Measurements from ENCODE around the gene ANKRD63.

ANKRD63 gene

GRCh38 chr15:40320931-40321371, 38.1 kb upstream of the ANKRD63 start:
- DNase-seq (ENCODE audit: low spot score) = no peak
- H2AK5ac ChIP-seq (ENCODE audit: low read depth, low read length) = no peak overlapping the region
- H3K27me3 ChIP-seq (ENCODE audit: control insufficient read depth in 3 of 3, insufficient read depth in 3 of 3, low read depth in 1 of 3, low read length in 3 of 3) = peaks cover 4 to 21% (median 4%) of the 10 kb centered on the region in 3 experiments
- no peak overlapping the region for H4K8ac ChIP-seq (ENCODE audit: low read depth, low read length)
- no peak overlapping the region for H2BK5ac ChIP-seq (ENCODE audit: low read length)
- peaks cover 8 to 29% of the 10 kb centered on the region in 2 donors for H3K4me1 ChIP-seq (ENCODE audit: control insufficient read depth in 2 of 2, insufficient read depth in 1 of 2, low read depth in 1 of 2, low read length in 2 of 2)
- H3K9ac ChIP-seq (ENCODE audit: low read depth, low read length, poor library complexity) = no peak overlapping the region
- H4K91ac ChIP-seq (ENCODE audit: low read depth, low read length, poor library complexity) = no peak overlapping the region
- H2BK120ac ChIP-seq (ENCODE audit: low read depth, low read length) = no peak overlapping the region
- H3K23ac ChIP-seq (ENCODE audit: low read depth, low read length, poor library complexity) = no peak overlapping the region
- H3K14ac ChIP-seq (ENCODE audit: low read length) = no peak overlapping the region
- no peak overlapping the region for H2BK15ac ChIP-seq (ENCODE audit: low read length)
- H3K4me2 ChIP-seq (ENCODE audit: insufficient read depth, low read length, poor library complexity, severe bottlenecking) = no peak overlapping the region
- no peak overlapping the region for H2BK12ac ChIP-seq (ENCODE audit: low read length)
- H2AFZ ChIP-seq (ENCODE audit: low read length) = no peak overlapping the region
- no peak overlapping the region for H3K27ac ChIP-seq (replicated peaks; ENCODE audit: low read length)
- H3K18ac ChIP-seq (ENCODE audit: low read length) = no peak overlapping the region
- no peak overlapping the region for H3K4me3 ChIP-seq (ENCODE audit: low read length in 2 of 2)
- no peak overlapping the region for H3K4ac ChIP-seq (ENCODE audit: low read length)
- H3K9me3 ChIP-seq (replicated peaks in 1 of 2; ENCODE audit: control insufficient read depth in 2 of 2, insufficient read depth in 1 of 2, low read depth in 1 of 2, low read length in 2 of 2) = no peaks in the 10 kb centered on the region
- no CpG with 5 or more reads among the region's 2 CpGs for WGBS, 2 donors (ENCODE audit: extremely low coverage in 2 of 2, insufficient read length in 2 of 2, insufficient replicate concordance in 1 of 2)
- H3K36me3 ChIP-seq (replicated peaks in 1 of 2; ENCODE audit: control insufficient read depth in 2 of 2, insufficient read depth in 2 of 2, low read length in 2 of 2) = peaks cover 0 to 5% of the 10 kb centered on the region in 2 donors
- no peaks in the 10 kb centered on the region for H3K79me1 ChIP-seq (ENCODE audit: low read depth, low read length)

GRCh38 chr15:40320409-40320808, 37.5 kb upstream of the ANKRD63 start:
- H3K36me3 ChIP-seq (replicated peaks in 1 of 2; ENCODE audit: control insufficient read depth in 2 of 2, insufficient read depth in 2 of 2, low read length in 2 of 2) = no peaks in the 10 kb centered on the region
- H3K9me3 ChIP-seq (replicated peaks in 1 of 2; ENCODE audit: control insufficient read depth in 2 of 2, insufficient read depth in 1 of 2, low read depth in 1 of 2, low read length in 2 of 2) = no peaks in the 10 kb centered on the region
- H3K14ac ChIP-seq (ENCODE audit: low read length) = no peak overlapping the region
- no peak overlapping the region for H3K23ac ChIP-seq (ENCODE audit: low read depth, low read length, poor library complexity)
- no peak overlapping the region for H3K4ac ChIP-seq (ENCODE audit: low read length)
- no peak overlapping the region for H4K91ac ChIP-seq (ENCODE audit: low read depth, low read length, poor library complexity)
- no peak overlapping the region for H3K4me3 ChIP-seq (ENCODE audit: low read length in 2 of 2)
- H2BK5ac ChIP-seq (ENCODE audit: low read length) = no peak overlapping the region
- no peak overlapping the region for H3K4me2 ChIP-seq (ENCODE audit: insufficient read depth, low read length, poor library complexity, severe bottlenecking)
- no peaks in the 10 kb centered on the region for H3K79me1 ChIP-seq (ENCODE audit: low read depth, low read length)
- H3K27ac ChIP-seq (replicated peaks; ENCODE audit: low read length) = no peak overlapping the region
- H4K8ac ChIP-seq (ENCODE audit: low read depth, low read length) = no peak overlapping the region
- H3K9ac ChIP-seq (ENCODE audit: low read depth, low read length, poor library complexity) = no peak overlapping the region
- H3K4me1 ChIP-seq (ENCODE audit: control insufficient read depth in 2 of 2, insufficient read depth in 1 of 2, low read depth in 1 of 2, low read length in 2 of 2) = peaks cover 8 to 28% of the 10 kb centered on the region in 2 donors
- no peak overlapping the region for H2BK120ac ChIP-seq (ENCODE audit: low read depth, low read length)
- no peak overlapping the region for H2AK5ac ChIP-seq (ENCODE audit: low read depth, low read length)
- no peak for DNase-seq (ENCODE audit: low spot score)
- H3K18ac ChIP-seq (ENCODE audit: low read length) = no peak overlapping the region
- WGBS, 2 donors (ENCODE audit: extremely low coverage in 2 of 2, insufficient read length in 2 of 2, insufficient replicate concordance in 1 of 2) = no CpG with 5 or more reads among the region's 1 CpG
- peaks cover 4 to 20% (median 7%) of the 10 kb centered on the region in 3 experiments for H3K27me3 ChIP-seq (ENCODE audit: control insufficient read depth in 3 of 3, insufficient read depth in 3 of 3, low read depth in 1 of 3, low read length in 3 of 3)
- H2AFZ ChIP-seq (ENCODE audit: low read length) = no peak overlapping the region
- no peak overlapping the region for H2BK15ac ChIP-seq (ENCODE audit: low read length)
- no peak overlapping the region for H2BK12ac ChIP-seq (ENCODE audit: low read length)

GRCh38 chr15:40317580-40317979, 34.7 kb upstream of the ANKRD63 start:
- Histone ChIP-seq H2BK5ac (ENCODE audit: low read length) (no peak overlapping the region), H3K79me1 (ENCODE audit: low read depth, low read length) (no peaks in the 10 kb centered on the region), H3K4me3 (ENCODE audit: low read length in 2 of 2) (no peak overlapping the region), H3K27me3 (ENCODE audit: control insufficient read depth in 3 of 3, insufficient read depth in 3 of 3, low read depth in 1 of 3, low read length in 3 of 3) (peaks cover 2 to 10% (median 9%) of the 10 kb centered on the region in 3 experiments), H2BK15ac (ENCODE audit: low read length) (no peak overlapping the region), H3K4ac (ENCODE audit: low read length) (no peak overlapping the region), H4K8ac (ENCODE audit: low read depth, low read length) (no peak overlapping the region), H4K91ac (ENCODE audit: low read depth, low read length, poor library complexity) (no peak overlapping the region), H3K4me2 (ENCODE audit: insufficient read depth, low read length, poor library complexity, severe bottlenecking) (no peak overlapping the region), H3K14ac (ENCODE audit: low read length) (no peak overlapping the region), H3K4me1 (ENCODE audit: control insufficient read depth in 2 of 2, insufficient read depth in 1 of 2, low read depth in 1 of 2, low read length in 2 of 2) (peaks cover 3 to 13% of the 10 kb centered on the region in 2 donors), H2BK120ac (ENCODE audit: low read depth, low read length) (no peak overlapping the region), H3K9me3 (replicated peaks in 1 of 2; ENCODE audit: control insufficient read depth in 2 of 2, insufficient read depth in 1 of 2, low read depth in 1 of 2, low read length in 2 of 2) (no peaks in the 10 kb centered on the region), H3K9ac (ENCODE audit: low read depth, low read length, poor library complexity) (no peak overlapping the region), H2AFZ (ENCODE audit: low read length) (no peak overlapping the region), H3K27ac (replicated peaks; ENCODE audit: low read length) (no peak overlapping the region), H2BK12ac (ENCODE audit: low read length) (no peak overlapping the region), H3K18ac (ENCODE audit: low read length) (no peak overlapping the region), H3K23ac (ENCODE audit: low read depth, low read length, poor library complexity) (no peak overlapping the region), H3K36me3 (replicated peaks in 1 of 2; ENCODE audit: control insufficient read depth in 2 of 2, insufficient read depth in 2 of 2, low read length in 2 of 2) (no peaks in the 10 kb centered on the region), H2AK5ac (ENCODE audit: low read depth, low read length) (no peak overlapping the region)
- no peak for DNase-seq (ENCODE audit: low spot score)
- no CpG with 5 or more reads among the region's 4 CpGs for WGBS, 2 donors (ENCODE audit: extremely low coverage in 2 of 2, insufficient read length in 2 of 2, insufficient replicate concordance in 1 of 2)

GRCh38 chr15:40316931-40317330, 34.1 kb upstream of the ANKRD63 start:
- no peak overlapping the region for H3K27ac ChIP-seq (replicated peaks; ENCODE audit: low read length)
- no peak overlapping the region for H2BK5ac ChIP-seq (ENCODE audit: low read length)
- H3K79me1 ChIP-seq (ENCODE audit: low read depth, low read length) = no peaks in the 10 kb centered on the region
- no peak for DNase-seq (ENCODE audit: low spot score)
- H3K9ac ChIP-seq (ENCODE audit: low read depth, low read length, poor library complexity) = no peak overlapping the region
- H3K9me3 ChIP-seq (replicated peaks in 1 of 2; ENCODE audit: control insufficient read depth in 2 of 2, insufficient read depth in 1 of 2, low read depth in 1 of 2, low read length in 2 of 2) = no peaks in the 10 kb centered on the region
- peaks cover 0 to 8% (median 5%) of the 10 kb centered on the region in 3 experiments for H3K27me3 ChIP-seq (ENCODE audit: control insufficient read depth in 3 of 3, insufficient read depth in 3 of 3, low read depth in 1 of 3, low read length in 3 of 3)
- no peak overlapping the region for H2BK120ac ChIP-seq (ENCODE audit: low read depth, low read length)
- H2BK12ac ChIP-seq (ENCODE audit: low read length) = no peak overlapping the region
- H4K8ac ChIP-seq (ENCODE audit: low read depth, low read length) = no peak overlapping the region
- peaks cover 2 to 7% of the 10 kb centered on the region in 2 donors for H3K4me1 ChIP-seq (ENCODE audit: control insufficient read depth in 2 of 2, insufficient read depth in 1 of 2, low read depth in 1 of 2, low read length in 2 of 2)
- no peak overlapping the region for H2BK15ac ChIP-seq (ENCODE audit: low read length)
- H2AK5ac ChIP-seq (ENCODE audit: low read depth, low read length) = no peak overlapping the region
- no peak overlapping the region for H3K23ac ChIP-seq (ENCODE audit: low read depth, low read length, poor library complexity)
- no peak overlapping the region for H2AFZ ChIP-seq (ENCODE audit: low read length)
- H3K14ac ChIP-seq (ENCODE audit: low read length) = no peak overlapping the region
- H3K4ac ChIP-seq (ENCODE audit: low read length) = no peak overlapping the region
- no peak overlapping the region for H3K4me3 ChIP-seq (ENCODE audit: low read length in 2 of 2)
- no peak overlapping the region for H3K18ac ChIP-seq (ENCODE audit: low read length)
- no CpG with 5 or more reads among the region's 3 CpGs for WGBS, 2 donors (ENCODE audit: extremely low coverage in 2 of 2, insufficient read length in 2 of 2, insufficient replicate concordance in 1 of 2)
- no peak overlapping the region for H4K91ac ChIP-seq (ENCODE audit: low read depth, low read length, poor library complexity)
- no peaks in the 10 kb centered on the region for H3K36me3 ChIP-seq (replicated peaks in 1 of 2; ENCODE audit: control insufficient read depth in 2 of 2, insufficient read depth in 2 of 2, low read length in 2 of 2)
- no peak overlapping the region for H3K4me2 ChIP-seq (ENCODE audit: insufficient read depth, low read length, poor library complexity, severe bottlenecking)
